K562 (cell line): ENCODE data around the gene FAM83E. TPM values are rescaled to one million over a fixed set of nuclear protein-coding genes. Genes with fewer than 3 reads are reported as not detected.
A peak's percentile ranks its signal among the peaks of the same experiment; 100 is the strongest.

Experiments
- BHLHE40 ChIP-seq: IDR thresholded peaks from 2 replicates; pipeline ENCODE4 v1.6.1; 2011; ENCODE audit warnings: low read length, improper control_type of control experiment
- GTF2E2 ChIP-seq: fragments of 200-800 bp; sonication (Bioruptor generic); IDR thresholded peaks from 2 replicates; pipeline ENCODE4 v1.6.1; 2016; ENCODE audit warnings: missing genetic modification characterization, missing compliant biosample characterization
- NCOA4 ChIP-seq: fragments of 450-650 bp; IDR thresholded peaks from 2 replicates; pipeline ENCODE4 v1.6.1; 2018; ENCODE audit warnings: mild to moderate bottlenecking; ENCODE audit not compliant: partially characterized antibody
- NR3C1 ChIP-seq: sonication (generic); formaldehyde crosslinking; IDR thresholded peaks from 2 replicates; pipeline ENCODE4 v1.8.1; 2022; ENCODE audit warnings: missing genetic modification reagents
- PCBP1 ChIP-seq: fragments of 200-400 bp; formaldehyde crosslinking; IDR thresholded peaks from 2 replicates; pipeline ENCODE4 v1.6.1; 2018; ENCODE audit warnings: mild to moderate bottlenecking, low read depth, low read length; ENCODE audit not compliant: poor library complexity, severe bottlenecking
- PURB ChIP-seq: sonication (generic); formaldehyde crosslinking; IDR thresholded peaks from 2 replicates; pipeline ENCODE4 v1.9.0; 2021; ENCODE audit warnings: low read depth, mild to moderate bottlenecking, missing genetic modification reagents
- ZC3H8 ChIP-seq: fragments of 450-650 bp; IDR thresholded peaks from 2 replicates; pipeline ENCODE4 v1.6.1; 2017
- ZNF263 ChIP-seq: sonication (generic); formaldehyde crosslinking; IDR thresholded peaks from 2 replicates; pipeline ENCODE4 v1.8.0; 2022; ENCODE audit warnings: mild to moderate bottlenecking, missing genetic modification reagents, borderline replicate concordance
- ZNF407 ChIP-seq: fragments of 450-650 bp; IDR thresholded peaks from 2 replicates; pipeline ENCODE4 v1.6.1; 2016; ENCODE audit warnings: low read depth
- polyA plus RNA-seq, 8 experiments: library from polyadenylated mRNA; depleted of rRNA in 4 of 8; stranded (reverse) in 5 of 8; unstranded in 3 of 8; fragments of >200 nt; fragmentation: Nextera tagmentation in 2 of 8; fragmentation: Illumina TruSeq in 1 of 8; extraction: Ambion mirVana in 2 of 8; extraction: Trizol in 1 of 8; gene quantifications; 2 replicates each; pipeline versions ENCODE4 v1.2.1 to v1.2.3, GENCODE V29; 2011 to 2014; ENCODE audit warnings: inconsistent platforms in 1 of 8, missing spikeins in 1 of 8
- total RNA-seq, 7 experiments: library from RNA; depleted of rRNA in 6 of 7; stranded (reverse); fragments of >200 nt in 6 of 7; fragmentation: Illumina TruSeq in 2 of 7; extraction: Trizol in 2 of 7; gene quantifications; 2 replicates each; pipeline versions ENCODE4 v1.2.1 to v1.2.3, GENCODE V29; 2011 to 2021; ENCODE audit warnings: low replicate concordance in 1 of 7
- TF ChIP-seq, protein P1 (sequence below): sonication (generic); formaldehyde crosslinking; IDR thresholded peaks from 2 replicates; pipeline ENCODE4 v1.8.1; 2022; ENCODE audit warnings: missing genetic modification reagents
- TF ChIP-seq, protein P2 (sequence below), 2 experiments: IDR thresholded peaks; 2 replicates each; pipeline ENCODE4 v1.6.1; 2012; ENCODE audit warnings: improper control_type of control experiment in 2 of 2, low read depth in 2 of 2, low read length in 2 of 2, borderline replicate concordance in 1 of 2
- TF ChIP-seq, protein P3 (sequence below): fragments of 450-650 bp; IDR thresholded peaks from 2 replicates; pipeline ENCODE4 v1.6.1; 2016; ENCODE audit warnings: mild to moderate bottlenecking

Gene FAM83E
- total and polyA plus RNA-seq, 9 of the 15 experiments (the other 6 are each of a cell fraction or from before 2014, with no cell fraction given) = 0.15 to 0.87 (median 0.29) TPM; not detected in 4

DNA sequence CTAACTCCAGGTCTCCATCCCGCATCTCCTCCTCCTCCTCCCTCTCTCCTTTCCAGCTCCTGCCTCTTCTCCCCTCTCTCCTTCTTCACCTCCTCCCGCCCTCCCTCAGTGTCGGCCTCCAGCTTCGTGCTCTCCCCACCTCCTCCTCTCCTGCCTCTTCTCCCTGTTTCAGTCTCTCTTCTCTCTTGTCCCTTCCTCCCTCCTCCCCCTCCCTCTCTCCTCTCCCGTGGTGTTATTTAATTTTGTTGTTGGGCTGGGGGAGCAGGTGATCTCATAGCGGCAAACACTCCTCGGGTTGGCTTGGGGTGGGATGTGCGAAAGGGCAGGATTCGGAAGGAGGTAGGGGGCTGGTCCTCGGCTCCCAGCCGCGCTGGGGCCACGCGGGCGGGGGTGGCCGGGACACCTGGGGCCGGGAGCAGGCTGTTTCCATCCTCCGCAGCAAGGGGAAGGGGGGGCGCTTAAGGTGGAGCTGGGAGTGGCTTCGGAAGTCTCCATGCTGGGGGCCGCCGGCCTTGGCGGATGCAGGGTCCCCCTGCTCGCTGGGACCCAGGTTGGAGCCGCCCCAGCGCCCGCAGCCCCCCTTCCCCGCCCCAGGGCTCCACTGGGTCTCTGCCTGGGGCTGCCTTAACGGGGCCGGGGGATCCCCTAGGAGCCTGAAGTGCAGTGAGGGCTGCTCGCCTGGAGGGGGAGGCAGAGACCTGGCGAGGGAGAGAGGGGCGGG, 31.3 kb upstream of the FAM83E start, which contains the start of gene CA11 (continued):
- TF ChIP-seq, protein P1, sequence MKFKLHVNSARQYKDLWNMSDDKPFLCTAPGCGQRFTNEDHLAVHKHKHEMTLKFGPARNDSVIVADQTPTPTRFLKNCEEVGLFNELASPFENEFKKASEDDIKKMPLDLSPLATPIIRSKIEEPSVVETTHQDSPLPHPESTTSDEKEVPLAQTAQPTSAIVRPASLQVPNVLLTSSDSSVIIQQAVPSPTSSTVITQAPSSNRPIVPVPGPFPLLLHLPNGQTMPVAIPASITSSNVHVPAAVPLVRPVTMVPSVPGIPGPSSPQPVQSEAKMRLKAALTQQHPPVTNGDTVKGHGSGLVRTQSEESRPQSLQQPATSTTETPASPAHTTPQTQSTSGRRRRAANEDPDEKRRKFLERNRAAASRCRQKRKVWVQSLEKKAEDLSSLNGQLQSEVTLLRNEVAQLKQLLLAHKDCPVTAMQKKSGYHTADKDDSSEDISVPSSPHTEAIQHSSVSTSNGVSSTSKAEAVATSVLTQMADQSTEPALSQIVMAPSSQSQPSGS (CRISPR knock-in tag) = no peak
- no peak for TF ChIP-seq GTF2E2 (tag)
- peak; percentile 57; the same call in 1 of the 2 replicates for TF ChIP-seq ZNF407
- TF ChIP-seq ZNF263 = peak; percentile 31
- TF ChIP-seq, protein P2, sequence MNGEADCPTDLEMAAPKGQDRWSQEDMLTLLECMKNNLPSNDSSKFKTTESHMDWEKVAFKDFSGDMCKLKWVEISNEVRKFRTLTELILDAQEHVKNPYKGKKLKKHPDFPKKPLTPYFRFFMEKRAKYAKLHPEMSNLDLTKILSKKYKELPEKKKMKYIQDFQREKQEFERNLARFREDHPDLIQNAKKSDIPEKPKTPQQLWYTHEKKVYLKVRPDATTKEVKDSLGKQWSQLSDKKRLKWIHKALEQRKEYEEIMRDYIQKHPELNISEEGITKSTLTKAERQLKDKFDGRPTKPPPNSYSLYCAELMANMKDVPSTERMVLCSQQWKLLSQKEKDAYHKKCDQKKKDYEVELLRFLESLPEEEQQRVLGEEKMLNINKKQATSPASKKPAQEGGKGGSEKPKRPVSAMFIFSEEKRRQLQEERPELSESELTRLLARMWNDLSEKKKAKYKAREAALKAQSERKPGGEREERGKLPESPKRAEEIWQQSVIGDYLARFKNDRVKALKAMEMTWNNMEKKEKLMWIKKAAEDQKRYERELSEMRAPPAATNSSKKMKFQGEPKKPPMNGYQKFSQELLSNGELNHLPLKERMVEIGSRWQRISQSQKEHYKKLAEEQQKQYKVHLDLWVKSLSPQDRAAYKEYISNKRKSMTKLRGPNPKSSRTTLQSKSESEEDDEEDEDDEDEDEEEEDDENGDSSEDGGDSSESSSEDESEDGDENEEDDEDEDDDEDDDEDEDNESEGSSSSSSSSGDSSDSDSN (IDR thresholded peaks at IDR 0.05; ENCODE audit: borderline replicate concordance in 1 of 2, low read depth in 2 of 2, low read length in 2 of 2) = peak; percentile 36 to 77; a peak in 1 of 4 replicates
- TF ChIP-seq PURB (CRISPR knock-in tag) = no peak
- TF ChIP-seq PCBP1 = peak; percentile 73
- TF ChIP-seq, protein P3, sequence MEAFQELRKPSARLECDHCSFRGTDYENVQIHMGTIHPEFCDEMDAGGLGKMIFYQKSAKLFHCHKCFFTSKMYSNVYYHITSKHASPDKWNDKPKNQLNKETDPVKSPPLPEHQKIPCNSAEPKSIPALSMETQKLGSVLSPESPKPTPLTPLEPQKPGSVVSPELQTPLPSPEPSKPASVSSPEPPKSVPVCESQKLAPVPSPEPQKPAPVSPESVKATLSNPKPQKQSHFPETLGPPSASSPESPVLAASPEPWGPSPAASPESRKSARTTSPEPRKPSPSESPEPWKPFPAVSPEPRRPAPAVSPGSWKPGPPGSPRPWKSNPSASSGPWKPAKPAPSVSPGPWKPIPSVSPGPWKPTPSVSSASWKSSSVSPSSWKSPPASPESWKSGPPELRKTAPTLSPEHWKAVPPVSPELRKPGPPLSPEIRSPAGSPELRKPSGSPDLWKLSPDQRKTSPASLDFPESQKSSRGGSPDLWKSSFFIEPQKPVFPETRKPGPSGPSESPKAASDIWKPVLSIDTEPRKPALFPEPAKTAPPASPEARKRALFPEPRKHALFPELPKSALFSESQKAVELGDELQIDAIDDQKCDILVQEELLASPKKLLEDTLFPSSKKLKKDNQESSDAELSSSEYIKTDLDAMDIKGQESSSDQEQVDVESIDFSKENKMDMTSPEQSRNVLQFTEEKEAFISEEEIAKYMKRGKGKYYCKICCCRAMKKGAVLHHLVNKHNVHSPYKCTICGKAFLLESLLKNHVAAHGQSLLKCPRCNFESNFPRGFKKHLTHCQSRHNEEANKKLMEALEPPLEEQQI = peak; percentile 46; the same call in 1 of the 2 replicates
- TF ChIP-seq BHLHE40 = peak; percentile 6; the same call in 1 of the 2 replicates
- peak; percentile 89 for TF ChIP-seq NCOA4
- 0 out of 2 replicates have a peak, but pooled peaks have one; percentile 71 for TF ChIP-seq ZC3H8
- TF ChIP-seq NR3C1 (CRISPR knock-in tag) = no peak
